Cardiac muscle cell (in vitro differentiated cells and primary cell): ENCODE results near the gene STX16. TPM values are rescaled to one million over a fixed set of nuclear protein-coding genes. Genes with fewer than 3 reads are reported as not detected.

ENCODE experiments used
- DNase-seq, 2 donors: peaks; one replicate each; pipeline versions ENCODE4 v3.0.0 to v3.0.0-alpha.2; 2010 to 2017; ENCODE audit warnings: low read depth in 1 of 2, low spot score in 1 of 2
- H3K27ac ChIP-seq: fragments of 200-600 bp; sonication (generic); 2 replicates; pipeline ENCODE4 v1.5.1; 2016
- H3K27me3 ChIP-seq: fragments of 200-600 bp; sonication (generic); 2 replicates; pipeline ENCODE4 v1.6.0; 2016; ENCODE audit warnings: control low read depth
- H3K36me3 ChIP-seq: fragments of 200-600 bp; sonication (generic); 2 replicates; pipeline ENCODE4 v1.5.1; 2016; ENCODE audit warnings: control low read depth
- H3K4me1 ChIP-seq: fragments of 200-600 bp; sonication (generic); 2 replicates; pipeline ENCODE4 v1.8.1; 2017; ENCODE audit warnings: low read depth, mild to moderate bottlenecking, mixed run types
- H3K4me3 ChIP-seq: fragments of 200-600 bp; sonication (generic); 2 replicates; pipeline ENCODE4 v1.5.1; 2016; ENCODE audit warnings: mild to moderate bottlenecking
- H3K9me3 ChIP-seq: fragments of 200-600 bp; sonication (generic); 2 replicates; pipeline ENCODE4 v1.5.1; 2017; ENCODE audit warnings: low read depth, mild to moderate bottlenecking, control low read depth
- CTCF ChIP-seq: IDR thresholded peaks from 2 replicates; pipeline ENCODE4 v1.5.1; 2012; ENCODE audit warnings: low read depth, mild to moderate bottlenecking, low read length
- polyA plus RNA-seq: library from polyadenylated mRNA; unstranded; fragments of >200 nt; fragmentation: Nextera tagmentation; extraction: Ambion mirVana; gene quantifications from 2 replicates; pipeline ENCODE4 v1.2.1, GENCODE V29; 2016
- total RNA-seq: library from RNA; depleted of rRNA; stranded (reverse); fragments of >200 nt; gene quantifications from 2 replicates; pipeline ENCODE4 v1.2.3, GENCODE V29; 2016

Gene STX16
- total and polyA plus RNA-seq, 2 experiments from 2014 or later: 55.5 to 58.1 TPM

DNA sequence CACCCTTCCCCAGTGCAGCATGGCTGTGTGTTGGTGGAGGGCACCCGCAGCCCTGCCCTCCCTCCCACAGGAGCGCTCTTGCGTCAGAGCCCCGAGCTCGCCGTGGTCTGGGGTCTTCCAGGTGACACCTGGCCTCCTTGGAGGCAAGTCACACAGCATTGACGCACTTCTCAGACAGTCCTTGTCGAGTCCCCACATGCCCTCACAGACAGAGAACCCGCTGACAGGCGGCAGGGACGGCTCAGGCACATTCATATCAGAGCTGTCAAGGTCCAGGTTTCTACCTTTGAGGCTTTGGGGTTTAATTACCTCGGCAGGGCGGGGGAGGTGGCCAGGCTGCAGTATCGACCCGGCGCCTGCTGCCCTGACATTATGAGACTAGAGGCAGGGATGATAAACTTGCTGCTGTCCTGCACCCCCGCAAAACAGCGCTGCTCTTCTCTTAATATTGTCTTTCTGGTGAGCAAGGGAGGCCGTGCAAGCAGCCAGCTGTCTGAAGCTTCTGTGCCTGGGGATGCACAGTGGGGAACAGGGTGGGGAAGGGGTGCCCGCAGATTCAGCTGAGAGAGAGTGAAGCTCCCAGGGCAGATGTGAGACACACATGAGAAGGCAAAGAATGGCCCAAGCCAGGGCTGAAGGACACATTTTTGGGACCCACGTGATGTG is 46.3 kb downstream of the STX16 start:
- H3K27me3 ChIP-seq: no peaks in the 10 kb centered on the region
- H3K4me3 ChIP-seq: no peak overlapping the region
- H3K9me3 ChIP-seq: no peaks in the 10 kb centered on the region
- peak in 1 of 2 donors; percentile 13 for DNase-seq
- peaks cover 3% of the 10 kb centered on the region for H3K4me1 ChIP-seq
- TF ChIP-seq CTCF: no peak
- H3K36me3 ChIP-seq: peaks cover 3% of the 10 kb centered on the region
- no peak overlapping the region for H3K27ac ChIP-seq

DNA sequence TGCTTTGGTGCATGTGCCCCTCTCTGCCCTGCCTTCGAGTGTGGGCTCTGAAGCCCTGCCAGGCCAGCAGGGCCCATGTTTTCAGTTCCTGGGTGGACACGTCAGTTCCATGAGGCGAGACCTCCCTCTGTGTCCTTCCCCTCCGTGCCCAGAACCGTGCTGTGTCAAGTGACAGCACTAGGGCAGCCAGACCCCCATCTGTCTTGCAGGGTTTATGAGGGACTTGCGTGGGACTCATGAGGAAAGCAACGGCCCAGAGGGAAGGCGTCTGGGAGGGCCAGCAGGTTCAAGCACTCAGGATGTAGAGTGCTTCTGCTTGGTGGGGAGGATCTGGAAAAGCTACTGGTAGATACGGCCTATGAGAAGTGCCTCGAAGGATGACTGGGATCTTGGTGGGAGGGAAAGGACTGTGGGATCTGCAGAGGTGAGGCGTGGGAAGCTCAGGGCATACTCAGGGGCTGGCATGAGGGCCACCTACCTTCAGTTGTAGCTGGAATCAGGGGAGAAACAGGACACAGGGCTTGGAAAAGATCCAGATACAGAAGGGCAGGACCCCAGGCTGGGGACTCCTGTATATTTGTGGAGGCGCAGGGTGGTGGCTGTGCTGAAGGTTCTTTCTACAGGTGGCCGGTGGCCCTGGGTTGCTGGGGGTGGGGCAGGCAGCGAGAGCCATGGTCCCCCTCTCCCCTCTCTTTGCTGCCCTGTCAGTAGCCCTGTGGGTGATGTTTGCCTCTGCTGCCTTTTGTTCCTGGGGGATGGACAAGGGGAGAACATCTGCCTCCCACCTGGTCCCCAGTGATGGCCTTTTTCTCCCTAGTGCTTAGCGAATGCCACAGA is 47.0 kb downstream of the STX16 start:
- no peak for DNase-seq
- no peak for TF ChIP-seq CTCF
- no peak overlapping the region for H3K4me3 ChIP-seq
- no peak overlapping the region for H3K27ac ChIP-seq
- peaks cover 3% of the 10 kb centered on the region for H3K4me1 ChIP-seq
- peaks cover 9% of the 10 kb centered on the region for H3K36me3 ChIP-seq
- no peaks in the 10 kb centered on the region for H3K9me3 ChIP-seq
- H3K27me3 ChIP-seq: no peaks in the 10 kb centered on the region

GRCh38 chr20:58698741-58699622 is 47.9 kb downstream of the STX16 start:
- Histone ChIP-seq H3K4me3 (no peak overlapping the region), H3K4me1 (no peaks in the 10 kb centered on the region), H3K9me3 (no peaks in the 10 kb centered on the region), H3K27ac (no peak overlapping the region), H3K36me3 (peaks cover 17% of the 10 kb centered on the region), H3K27me3 (no peaks in the 10 kb centered on the region)
- TF ChIP-seq CTCF: no peak
- peak in 1 of 2 donors; percentile 29 for DNase-seq

GRCh38 chr20:58699623-58700107 is 48.6 kb downstream of the STX16 start:
- no peak overlapping the region for H3K27ac ChIP-seq

More at GRCh38 chr20:58699623-58700107, 48.6 kb downstream of the STX16 start:
- H3K27me3 ChIP-seq: no peaks in the 10 kb centered on the region
- peak in 1 of 2 donors; percentile 36 for DNase-seq
- no peaks in the 10 kb centered on the region for H3K4me1 ChIP-seq
- peaks cover 23% of the 10 kb centered on the region for H3K36me3 ChIP-seq
- no peaks in the 10 kb centered on the region for H3K9me3 ChIP-seq
- no peak overlapping the region for H3K4me3 ChIP-seq
- TF ChIP-seq CTCF: no peak
